Liver (tissue), 3 donors: Measurements from ENCODE around the gene SUCLG2.

Source experiments
- CTCF ChIP-seq: fragments of 150-350 bp; IDR thresholded peaks from 2 replicates; pipeline ENCODE4 v1.5.1; 2017; ENCODE audit warnings: improper control_type of control experiment, low read depth, low read length; ENCODE audit not compliant: missing input control
- FOXA1 ChIP-seq: IDR thresholded peaks from 2 replicates; pipeline ENCODE4 v1.6.1; 2016; ENCODE audit warnings: antibody characterized with exemption
- FOXA2 ChIP-seq: IDR thresholded peaks from 2 replicates; pipeline ENCODE4 v1.6.1; 2016; ENCODE audit warnings: antibody characterized with exemption
- GABPA ChIP-seq, 2 donors: IDR thresholded peaks in 1 of 2; conservative IDR thresholded peaks in 1 of 2; 2 replicates each; pipeline ENCODE4 v1.6.1; 2016; ENCODE audit warnings: antibody characterized with exemption in 2 of 2, mild to moderate bottlenecking in 1 of 2, moderate library complexity in 1 of 2
- HNF4A ChIP-seq, 2 donors: conservative IDR thresholded peaks; 2 replicates each; pipeline ENCODE4 v1.6.1; 2016; ENCODE audit warnings: antibody characterized with exemption in 2 of 2, mild to moderate bottlenecking in 2 of 2
- JUND ChIP-seq, 2 donors: IDR thresholded peaks; 2 replicates each; pipeline ENCODE4 v1.6.1; 2016; ENCODE audit warnings: antibody characterized with exemption in 2 of 2
- RAD21 ChIP-seq, 2 donors: IDR thresholded peaks; 2 replicates each; pipeline ENCODE4 v1.6.1; 2016; ENCODE audit warnings: antibody characterized with exemption in 2 of 2, mild to moderate bottlenecking in 2 of 2
- REST ChIP-seq: IDR thresholded peaks from 2 replicates; pipeline ENCODE4 v1.6.1; 2016; ENCODE audit warnings: antibody characterized with exemption, mild to moderate bottlenecking
- SP1 ChIP-seq: IDR thresholded peaks from 2 replicates; pipeline ENCODE4 v1.6.1; 2018; ENCODE audit warnings: antibody characterized with exemption, mild to moderate bottlenecking
- YY1 ChIP-seq: IDR thresholded peaks from 2 replicates; pipeline ENCODE4 v1.6.1; 2016; ENCODE audit warnings: antibody characterized with exemption, mild to moderate bottlenecking
- ZBTB33 ChIP-seq: IDR thresholded peaks from 2 replicates; pipeline ENCODE4 v1.6.1; 2016; ENCODE audit warnings: antibody characterized with exemption
- TF ChIP-seq, protein P1 (sequence below): IDR thresholded peaks from 2 replicates; pipeline ENCODE4 v1.6.1; 2016; ENCODE audit warnings: antibody characterized with exemption
- TF ChIP-seq, protein P2 (sequence below): IDR thresholded peaks from 2 replicates; pipeline ENCODE4 v1.6.1; 2016; ENCODE audit warnings: antibody characterized with exemption
- donor health status: healthy.
- donor health status: healthy.

DNA sequence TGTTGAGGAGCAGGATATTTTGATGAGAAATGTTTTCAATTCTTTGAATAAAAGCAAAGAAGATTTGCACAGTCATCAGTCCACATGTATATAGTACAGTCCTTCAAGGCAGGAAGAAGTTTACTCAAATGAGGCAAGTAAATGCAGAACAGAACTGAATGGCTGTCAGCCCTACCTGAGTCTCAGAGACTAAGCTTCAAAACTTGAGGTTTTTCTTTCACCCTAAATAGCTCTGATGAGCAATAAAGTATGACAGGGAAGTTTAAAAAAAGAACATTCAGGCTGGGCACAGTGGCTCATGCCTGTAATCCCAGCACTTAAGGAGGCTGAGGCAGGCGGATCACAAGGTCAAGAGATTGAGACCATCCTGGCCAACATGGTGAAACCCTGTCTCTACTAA lies 232.5 kb downstream of the SUCLG2 start:
- TF ChIP-seq REST (no peak), CTCF (no peak), JUND (IDR thresholded peaks at IDR 0.05) (no peak), SP1 (no peak), GABPA (IDR thresholded peaks at IDR 0.05 in 1 of 2, conservative IDR thresholded peaks at IDR 0.05 in 1 of 2) (no peak), YY1 (no peak), ZBTB33 (no peak), HNF4A (conservative IDR thresholded peaks at IDR 0.05) (no peak), RAD21 (IDR thresholded peaks at IDR 0.05) (no peak), FOXA2 (no peak), FOXA1 (no peak)
- TF ChIP-seq, protein P1, sequence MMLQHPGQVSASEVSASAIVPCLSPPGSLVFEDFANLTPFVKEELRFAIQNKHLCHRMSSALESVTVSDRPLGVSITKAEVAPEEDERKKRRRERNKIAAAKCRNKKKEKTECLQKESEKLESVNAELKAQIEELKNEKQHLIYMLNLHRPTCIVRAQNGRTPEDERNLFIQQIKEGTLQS: no peak
- TF ChIP-seq, protein P2, sequence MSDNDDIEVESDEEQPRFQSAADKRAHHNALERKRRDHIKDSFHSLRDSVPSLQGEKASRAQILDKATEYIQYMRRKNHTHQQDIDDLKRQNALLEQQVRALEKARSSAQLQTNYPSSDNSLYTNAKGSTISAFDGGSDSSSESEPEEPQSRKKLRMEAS: no peak
